ENCODE data around the gene PLLP. TPM values are rescaled to one million over a fixed set of nuclear protein-coding genes. Genes with fewer than 3 reads are reported as not detected.

PLLP gene
- total RNA-seq, 2 donors from 2014 or later: 28.6 to 52.5 TPM

DNA sequence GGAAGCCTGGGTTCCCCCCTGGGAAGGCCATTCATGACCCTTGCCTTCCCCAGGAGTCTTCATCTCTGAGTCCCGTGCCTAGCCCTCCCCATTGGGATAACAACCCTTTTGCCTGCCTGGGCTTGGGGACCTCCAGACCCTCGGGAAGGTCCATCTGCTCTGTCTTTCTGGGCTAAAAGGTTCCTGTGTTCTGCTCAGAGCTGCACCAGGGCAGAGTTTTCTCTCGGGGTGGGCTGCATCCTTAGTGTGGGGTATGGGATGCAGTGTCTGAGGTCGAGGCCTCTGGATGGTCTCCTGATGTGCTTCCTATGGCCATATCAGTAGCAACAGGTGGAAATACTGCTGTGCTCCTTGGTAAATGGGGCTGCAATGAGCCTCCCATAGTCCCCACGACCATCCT is 22.9 kb upstream of the PLLP start:
- WGBS: 81% methylated on average over 5 of the region's 5 CpGs

DNA sequence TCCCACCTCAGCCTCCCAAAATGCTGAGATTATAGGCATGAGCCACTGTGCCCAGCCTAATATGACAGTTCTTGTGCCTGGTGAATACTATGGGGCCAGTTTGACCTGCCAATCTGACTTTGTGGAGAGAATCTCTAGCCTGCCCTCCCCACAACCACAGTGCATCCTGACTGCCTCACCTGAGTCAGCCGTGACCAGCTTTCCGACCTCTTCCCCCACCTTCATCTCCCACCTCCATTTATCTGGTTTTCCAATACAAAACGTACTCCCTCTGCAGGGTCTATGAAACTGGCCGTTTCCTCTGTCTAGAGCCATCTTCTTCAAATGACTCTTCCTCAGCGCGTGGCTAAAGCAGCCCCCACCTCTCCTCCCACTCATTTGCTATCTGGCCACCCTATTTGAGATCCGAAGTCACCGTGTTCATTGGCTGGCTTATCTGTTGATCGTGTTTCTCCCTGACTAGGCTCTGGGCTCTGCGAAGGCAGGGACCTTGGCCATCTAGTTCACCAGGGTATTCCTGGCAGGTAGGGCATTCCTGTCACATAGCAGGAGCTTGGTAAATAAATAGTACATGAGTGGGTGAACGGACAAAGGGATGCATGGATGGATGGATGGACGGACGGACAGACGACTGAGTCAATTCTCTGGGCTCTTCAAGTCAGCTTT is 22.3 kb upstream of the PLLP start:
- Histone ChIP-seq H3K4me3 (no peak overlapping the region), H3K4me1 (replicated peaks) (no peaks in the 10 kb centered on the region), H3K27ac (no peak overlapping the region), H3K27me3 (replicated peaks; ENCODE audit: insufficient read depth) (no peaks in the 10 kb centered on the region), H3K36me3 (no peaks in the 10 kb centered on the region), H3K9me3 (no peaks in the 10 kb centered on the region)
- DNase-seq (ENCODE audit: low spot score): no peak
- 75% methylated on average over 14 of the region's 14 CpGs for WGBS
- TF ChIP-seq, protein P1, sequence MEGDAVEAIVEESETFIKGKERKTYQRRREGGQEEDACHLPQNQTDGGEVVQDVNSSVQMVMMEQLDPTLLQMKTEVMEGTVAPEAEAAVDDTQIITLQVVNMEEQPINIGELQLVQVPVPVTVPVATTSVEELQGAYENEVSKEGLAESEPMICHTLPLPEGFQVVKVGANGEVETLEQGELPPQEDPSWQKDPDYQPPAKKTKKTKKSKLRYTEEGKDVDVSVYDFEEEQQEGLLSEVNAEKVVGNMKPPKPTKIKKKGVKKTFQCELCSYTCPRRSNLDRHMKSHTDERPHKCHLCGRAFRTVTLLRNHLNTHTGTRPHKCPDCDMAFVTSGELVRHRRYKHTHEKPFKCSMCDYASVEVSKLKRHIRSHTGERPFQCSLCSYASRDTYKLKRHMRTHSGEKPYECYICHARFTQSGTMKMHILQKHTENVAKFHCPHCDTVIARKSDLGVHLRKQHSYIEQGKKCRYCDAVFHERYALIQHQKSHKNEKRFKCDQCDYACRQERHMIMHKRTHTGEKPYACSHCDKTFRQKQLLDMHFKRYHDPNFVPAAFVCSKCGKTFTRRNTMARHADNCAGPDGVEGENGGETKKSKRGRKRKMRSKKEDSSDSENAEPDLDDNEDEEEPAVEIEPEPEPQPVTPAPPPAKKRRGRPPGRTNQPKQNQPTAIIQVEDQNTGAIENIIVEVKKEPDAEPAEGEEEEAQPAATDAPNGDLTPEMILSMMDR (IDR thresholded peaks at IDR 0.05): no peak
- TF ChIP-seq POLR2A (IDR thresholded peaks at IDR 0.05) (no peak), POLR2AphosphoS5 (IDR thresholded peaks at IDR 0.05) (no peak)
- intact Hi-C loops (cut with DNase I): no loop called here

More for the DNA sequence above, 22.9 kb upstream of the PLLP start:
- Histone ChIP-seq H3K27me3 (replicated peaks; ENCODE audit: insufficient read depth) (no peaks in the 10 kb centered on the region), H3K27ac (no peak overlapping the region), H3K4me1 (replicated peaks) (no peaks in the 10 kb centered on the region), H3K36me3 (no peaks in the 10 kb centered on the region), H3K9me3 (no peaks in the 10 kb centered on the region), H3K4me3 (no peak overlapping the region)
- DNase-seq (ENCODE audit: low spot score): no peak
- TF ChIP-seq, protein P1 (IDR thresholded peaks at IDR 0.05): no peak
- no peak for TF ChIP-seq POLR2AphosphoS5 (IDR thresholded peaks at IDR 0.05)
- intact Hi-C loops (cut with DNase I): no loop called here

DNA sequence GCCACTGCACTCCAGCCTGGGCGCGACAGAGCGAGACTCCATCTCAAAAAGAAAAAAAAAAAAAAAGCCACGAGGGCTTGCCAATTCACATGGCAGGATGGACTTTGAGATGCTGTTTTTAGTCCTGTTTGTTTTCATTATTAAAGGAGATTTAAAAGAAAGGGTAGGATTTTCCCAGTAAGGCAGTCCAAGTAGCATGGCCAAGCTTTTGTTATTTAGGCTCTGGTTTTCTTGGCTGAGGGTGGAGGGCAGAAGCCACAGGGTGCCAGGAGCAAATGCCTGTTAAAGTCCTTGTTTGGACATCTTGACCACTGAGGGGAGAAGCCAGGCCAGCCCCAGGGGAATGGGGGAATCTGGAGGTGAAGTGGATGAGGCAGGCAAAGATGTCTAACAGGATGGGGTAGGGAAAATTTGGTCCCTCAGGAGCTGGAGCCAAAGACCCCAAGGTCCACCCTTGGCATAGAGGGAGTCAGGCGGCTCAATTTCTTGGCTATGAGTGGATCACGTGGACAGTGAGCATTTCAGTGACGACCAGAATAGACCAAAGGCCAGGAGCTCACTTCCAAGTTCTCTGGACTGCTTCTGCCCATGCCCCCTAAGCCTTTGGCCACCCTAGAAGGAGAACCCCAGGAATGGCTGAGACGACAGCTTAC is 20.8 kb upstream of the PLLP start:
- H3K4me1 ChIP-seq (replicated peaks): no peaks in the 10 kb centered on the region
- no peaks in the 10 kb centered on the region for H3K27me3 ChIP-seq (replicated peaks; ENCODE audit: insufficient read depth)
- no peaks in the 10 kb centered on the region for H3K9me3 ChIP-seq
- intact Hi-C loops (cut with DNase I): no loop called here
- TF ChIP-seq, protein P1 (IDR thresholded peaks at IDR 0.05): no peak
- TF ChIP-seq POLR2AphosphoS5 (IDR thresholded peaks at IDR 0.05) (peak; percentile 9), POLR2A (IDR thresholded peaks at IDR 0.05) (no peak)
- H3K27ac ChIP-seq: peak overlapping the region; percentile 57 to 58
- no peak overlapping the region for H3K4me3 ChIP-seq
- no peaks in the 10 kb centered on the region for H3K36me3 ChIP-seq
- WGBS: 57% methylated on average over 8 of the region's 8 CpGs
- no peak for DNase-seq (ENCODE audit: low spot score)

DNA sequence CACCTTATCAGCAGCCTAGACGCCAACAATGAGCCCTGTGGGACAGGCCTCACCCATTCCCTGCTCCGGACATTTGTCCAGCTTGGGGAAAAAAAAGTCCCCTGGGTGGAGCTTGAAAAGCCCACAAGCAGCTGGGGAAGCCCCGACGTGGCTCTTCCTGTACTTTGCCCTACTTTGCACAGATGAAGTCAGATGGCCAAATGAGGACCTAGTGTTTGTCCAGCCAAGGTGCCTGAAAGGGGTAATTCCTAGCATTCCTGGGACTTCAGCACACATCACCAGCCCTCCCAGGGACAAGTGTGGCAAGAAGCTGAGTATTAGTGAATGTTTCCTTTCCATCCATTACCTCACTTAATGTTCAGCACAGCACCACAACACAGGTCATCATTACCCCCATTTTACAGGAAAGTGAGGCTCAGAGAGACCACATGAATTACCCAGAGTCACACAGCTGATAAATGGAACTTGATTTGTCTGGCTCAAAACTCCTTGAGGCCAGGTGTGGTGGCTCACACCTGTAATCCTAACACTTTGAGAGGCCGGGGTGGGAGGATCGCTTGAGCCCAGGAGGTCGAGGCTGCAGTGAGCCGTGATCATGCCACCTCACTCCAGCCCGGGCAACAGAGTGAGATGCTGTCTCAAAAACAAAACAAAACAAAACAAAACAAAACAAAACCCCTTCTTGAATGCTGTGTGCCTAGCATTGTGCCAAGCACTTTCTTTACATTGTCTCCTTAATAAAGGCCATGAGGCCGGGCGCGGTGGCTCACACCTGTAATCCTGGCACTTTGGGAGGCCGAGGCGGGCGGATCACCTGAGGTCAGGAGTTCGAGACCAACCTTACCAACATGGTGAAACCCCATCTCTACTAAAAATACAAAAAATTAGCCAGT is 19.9 kb upstream of the PLLP start:
- H3K4me3 ChIP-seq: no peak overlapping the region
- H3K4me1 ChIP-seq (replicated peaks): no peaks in the 10 kb centered on the region
- 77% methylated on average over 16 of the region's 16 CpGs for WGBS
- no peak for DNase-seq (ENCODE audit: low spot score)
- H3K27ac ChIP-seq: peak overlapping the region; percentile 57 to 58
- H3K27me3 ChIP-seq (replicated peaks; ENCODE audit: insufficient read depth): no peaks in the 10 kb centered on the region
- intact Hi-C loops (cut with DNase I): loop anchor here (1.0 to 5.0 kb wide), 2 partner anchors 68 to 233 kb away; partner anchors contain the start of genes CCDC102A and CX3CL1
- no peaks in the 10 kb centered on the region for H3K9me3 ChIP-seq
- TF ChIP-seq POLR2A (IDR thresholded peaks at IDR 0.05) (no peak), POLR2AphosphoS5 (IDR thresholded peaks at IDR 0.05) (peak; percentile 52)
- H3K36me3 ChIP-seq: no peaks in the 10 kb centered on the region

DNA sequence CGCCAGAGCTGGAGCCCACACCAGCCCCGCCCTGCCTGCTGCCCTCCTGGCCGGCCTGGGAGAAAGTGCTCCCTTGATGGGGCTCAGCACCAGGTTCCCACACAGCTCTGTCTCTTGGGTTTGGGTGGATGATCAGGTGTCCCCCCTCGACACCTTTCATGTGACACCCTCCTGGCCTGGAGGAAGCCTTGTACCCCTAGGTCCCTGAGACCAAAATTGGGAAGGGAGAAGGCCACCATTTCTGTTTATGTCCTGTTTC is 19.4 kb upstream of the PLLP start:
- H3K36me3 ChIP-seq: no peaks in the 10 kb centered on the region
- no peak overlapping the region for H3K4me3 ChIP-seq
- H3K4me1 ChIP-seq (replicated peaks): no peaks in the 10 kb centered on the region
- peak overlapping the region; percentile 57 to 58 for H3K27ac ChIP-seq
- no peak for DNase-seq (ENCODE audit: low spot score)
- H3K27me3 ChIP-seq (replicated peaks; ENCODE audit: insufficient read depth): no peaks in the 10 kb centered on the region
- H3K9me3 ChIP-seq: no peaks in the 10 kb centered on the region
- intact Hi-C loops (cut with DNase I): loop anchor here (1.0 to 5.0 kb wide), 2 partner anchors 68 to 233 kb away; partner anchors contain the start of genes CCDC102A and CX3CL1
- TF ChIP-seq, protein P1 (IDR thresholded peaks at IDR 0.05): no peak
- no peak for TF ChIP-seq POLR2A (IDR thresholded peaks at IDR 0.05)
- no peak for TF ChIP-seq POLR2AphosphoS5 (IDR thresholded peaks at IDR 0.05)
- WGBS: 92% methylated on average over 4 of the region's 4 CpGs

Measured in prostate gland (tissue), 2 donors.